BLaER1 (cell line): ENCODE data around the gene TSHR.

Source experiments
- H3K27ac ChIP-seq: shearing (Covaris generic); formaldehyde crosslinking; 2 replicates; pipeline ENCODE4 v1.8.1; 2022
- H3K27me3 ChIP-seq: shearing (Covaris generic); formaldehyde crosslinking; 2 replicates; pipeline ENCODE4 v1.8.1; 2022
- H3K36me3 ChIP-seq: shearing (Covaris generic); formaldehyde crosslinking; 2 replicates; pipeline ENCODE4 v1.8.1; 2022
- H3K4me1 ChIP-seq: shearing (Covaris generic); formaldehyde crosslinking; 2 replicates; pipeline ENCODE4 v1.8.1; 2022
- H3K4me2 ChIP-seq: shearing (Covaris generic); formaldehyde crosslinking; 2 replicates; pipeline ENCODE4 v1.8.1; 2022
- H3K4me3 ChIP-seq: shearing (Covaris generic); formaldehyde crosslinking; 2 replicates; pipeline ENCODE4 v1.8.1; 2022
- H3K9ac ChIP-seq: shearing (Covaris generic); formaldehyde crosslinking; 2 replicates; pipeline ENCODE4 v1.8.1; 2022
- H3K9me3 ChIP-seq: shearing (Covaris generic); formaldehyde crosslinking; 2 replicates; pipeline ENCODE4 v1.8.1; 2022
- H4K20me1 ChIP-seq: shearing (Covaris generic); formaldehyde crosslinking; 2 replicates; pipeline ENCODE4 v1.8.1; 2022
- Cebpa-rat ChIP-seq: shearing (Covaris generic); IDR thresholded peaks from 2 replicates; pipeline ENCODE4 v1.8.1; 2022

Gene TSHR

DNA sequence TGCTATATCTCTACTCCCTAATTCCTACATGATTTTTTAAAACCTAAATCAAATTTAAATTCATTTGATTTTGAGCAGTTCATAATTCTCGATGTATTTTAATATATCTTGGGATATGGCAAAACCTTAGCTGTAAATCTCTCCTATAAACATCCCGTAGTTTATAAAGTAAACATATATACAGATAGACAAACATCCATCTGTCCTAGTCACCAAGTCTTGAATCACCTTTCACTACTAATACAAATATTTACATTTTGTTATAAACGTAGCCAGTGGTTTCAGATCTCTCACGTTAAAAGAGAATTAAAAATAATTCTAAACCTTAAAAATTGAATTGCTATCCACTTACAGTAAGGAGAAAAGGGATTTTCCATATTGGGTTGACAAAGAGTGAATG is 107.0 kb downstream of the TSHR start:
- Histone ChIP-seq H3K9ac (no peak overlapping the region), H3K9me3 (no peaks in the 10 kb centered on the region), H3K4me2 (no peak overlapping the region), H4K20me1 (no peaks in the 10 kb centered on the region), H3K4me1 (no peaks in the 10 kb centered on the region), H3K36me3 (no peaks in the 10 kb centered on the region), H3K27ac (no peak overlapping the region), H3K27me3 (no peaks in the 10 kb centered on the region), H3K4me3 (no peak overlapping the region)
- no peak for TF ChIP-seq Cebpa-rat

DNA sequence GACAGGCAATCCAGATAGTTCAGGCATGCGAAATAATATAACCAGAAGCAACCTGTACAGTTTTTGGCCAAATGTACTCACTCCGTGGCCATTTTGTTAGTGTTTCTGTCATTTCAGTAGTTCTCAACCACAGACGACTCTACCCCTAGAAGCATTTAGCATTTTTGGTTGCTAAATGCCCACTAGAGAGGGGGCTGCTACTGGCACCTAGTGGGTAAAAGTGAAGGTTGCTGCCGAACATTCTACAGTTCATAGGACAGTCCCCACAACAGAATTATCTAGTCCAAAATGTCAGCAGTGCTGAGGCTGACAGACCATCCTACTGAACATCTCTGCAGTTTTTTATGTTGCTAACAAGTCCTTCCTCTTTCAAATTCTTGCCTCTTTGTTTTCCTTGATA is 107.4 kb downstream of the TSHR start:
- H3K27ac ChIP-seq: no peak overlapping the region
- H3K9me3 ChIP-seq: no peaks in the 10 kb centered on the region
- no peak overlapping the region for H3K9ac ChIP-seq
- no peaks in the 10 kb centered on the region for H4K20me1 ChIP-seq
- no peaks in the 10 kb centered on the region for H3K27me3 ChIP-seq
- no peak overlapping the region for H3K4me2 ChIP-seq
- no peaks in the 10 kb centered on the region for H3K36me3 ChIP-seq
- H3K4me1 ChIP-seq: no peaks in the 10 kb centered on the region
- no peak for TF ChIP-seq Cebpa-rat
- no peak overlapping the region for H3K4me3 ChIP-seq

- H4K20me1 ChIP-seq: no peaks in the 10 kb centered on the region
- H3K4me2 ChIP-seq: no peak overlapping the region
- H3K4me1 ChIP-seq: no peaks in the 10 kb centered on the region
- no peak for TF ChIP-seq Cebpa-rat
- no peak overlapping the region for H3K27ac ChIP-seq
- H3K9me3 ChIP-seq: peaks cover 10% of the 10 kb centered on the region
- H3K9ac ChIP-seq: no peak overlapping the region
- no peak overlapping the region for H3K4me3 ChIP-seq
- no peaks in the 10 kb centered on the region for H3K36me3 ChIP-seq
- no peaks in the 10 kb centered on the region for H3K27me3 ChIP-seq
These were observed 111.3 kb downstream of the TSHR start for GRCh38 chr14:81066672-81067071.

DNA sequence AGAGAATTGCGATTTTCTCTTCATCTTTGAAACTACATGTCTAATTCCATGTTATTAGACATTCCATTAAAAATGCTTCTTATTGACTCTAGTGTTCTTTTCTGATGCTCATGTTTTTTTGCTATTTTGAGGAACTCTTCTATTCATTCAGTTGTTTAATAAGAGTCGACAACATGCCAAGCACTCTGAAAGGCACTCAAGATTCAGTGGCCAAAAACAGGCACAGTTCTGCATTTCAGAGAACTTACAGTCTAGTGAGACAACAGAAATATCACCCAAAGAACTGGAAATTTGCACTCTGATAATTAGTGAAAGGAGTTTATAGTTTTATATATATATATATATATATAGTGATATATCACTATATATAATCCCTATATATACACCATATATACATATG is 111.7 kb downstream of the TSHR start:
- no peak overlapping the region for H3K27ac ChIP-seq
- no peak overlapping the region for H3K4me2 ChIP-seq
- H3K4me1 ChIP-seq: no peaks in the 10 kb centered on the region
- H3K9ac ChIP-seq: no peak overlapping the region
- no peaks in the 10 kb centered on the region for H3K27me3 ChIP-seq
- H3K36me3 ChIP-seq: no peaks in the 10 kb centered on the region
- no peak overlapping the region for H3K4me3 ChIP-seq
- TF ChIP-seq Cebpa-rat: no peak
- H4K20me1 ChIP-seq: no peaks in the 10 kb centered on the region
- H3K9me3 ChIP-seq: peaks cover 14% of the 10 kb centered on the region

DNA sequence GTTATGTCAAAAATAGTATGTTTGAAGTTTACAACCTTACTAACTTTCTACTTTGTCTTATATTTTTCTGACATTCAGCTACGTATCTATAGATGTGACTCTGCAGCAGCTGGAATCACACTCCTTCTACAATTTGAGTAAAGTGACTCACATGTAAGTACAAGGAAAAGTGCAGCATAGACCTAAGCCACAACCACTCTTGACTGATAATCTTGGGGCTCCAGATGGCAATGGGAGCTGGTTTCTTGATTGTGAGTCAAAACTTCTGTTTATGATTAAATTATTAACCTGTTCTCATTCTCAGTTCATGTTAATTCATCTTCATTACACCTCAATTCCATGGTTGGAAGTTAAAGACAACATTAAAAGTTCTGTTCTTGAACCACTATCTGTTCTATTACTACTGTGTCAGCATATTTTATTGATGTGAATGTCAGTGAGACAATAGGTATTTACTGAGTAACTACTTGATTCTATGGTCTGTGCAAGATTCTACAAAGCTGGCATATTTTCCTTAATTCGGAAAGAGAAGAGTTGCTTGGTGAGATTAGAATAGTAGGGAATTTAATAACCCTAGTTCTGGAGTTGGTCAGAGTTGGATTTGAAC is 112.9 kb downstream of the TSHR start:
- Histone ChIP-seq H3K4me3 (no peak overlapping the region), H3K9ac (no peak overlapping the region), H3K27me3 (no peaks in the 10 kb centered on the region), H4K20me1 (no peaks in the 10 kb centered on the region), H3K4me1 (no peaks in the 10 kb centered on the region), H3K9me3 (peaks cover 20% of the 10 kb centered on the region), H3K27ac (no peak overlapping the region), H3K4me2 (no peak overlapping the region), H3K36me3 (no peaks in the 10 kb centered on the region)
- no peak for TF ChIP-seq Cebpa-rat

- Histone ChIP-seq H3K9ac (no peak overlapping the region), H3K9me3 (peaks cover 20% of the 10 kb centered on the region), H3K4me2 (no peak overlapping the region), H4K20me1 (no peaks in the 10 kb centered on the region), H3K4me3 (no peak overlapping the region), H3K36me3 (no peaks in the 10 kb centered on the region), H3K27me3 (no peaks in the 10 kb centered on the region), H3K4me1 (no peaks in the 10 kb centered on the region), H3K27ac (no peak overlapping the region)
- no peak for TF ChIP-seq Cebpa-rat
These were observed 115.1 kb downstream of the TSHR start for GRCh38 chr14:81070511-81070910.

GRCh38 chr14:81085596-81085995 is 130.2 kb downstream of the TSHR start:
- Histone ChIP-seq H3K27me3 (no peaks in the 10 kb centered on the region), H3K36me3 (no peaks in the 10 kb centered on the region), H4K20me1 (no peaks in the 10 kb centered on the region), H3K4me3 (no peak overlapping the region), H3K4me1 (no peaks in the 10 kb centered on the region), H3K4me2 (no peak overlapping the region), H3K9me3 (no peaks in the 10 kb centered on the region), H3K9ac (no peak overlapping the region), H3K27ac (no peak overlapping the region)
- no peak for TF ChIP-seq Cebpa-rat

DNA sequence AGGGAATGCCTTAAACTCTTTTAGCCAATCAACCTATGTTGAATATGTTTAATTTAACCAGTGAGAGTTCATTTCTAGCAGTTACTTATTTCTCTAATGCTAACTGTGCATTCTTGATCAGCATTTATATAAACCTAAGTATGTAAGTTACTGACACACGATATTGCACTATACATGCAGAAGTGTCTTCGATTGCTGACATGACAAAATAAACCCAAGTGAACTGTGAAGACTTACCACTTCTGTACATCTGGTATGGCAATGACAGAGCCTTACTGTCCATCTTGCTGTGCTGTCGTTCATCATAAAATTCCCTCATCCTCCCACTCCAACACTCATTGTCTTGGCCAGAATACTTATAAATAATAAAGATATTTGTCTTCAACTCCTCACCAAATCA is 131.8 kb downstream of the TSHR start:
- H4K20me1 ChIP-seq: no peaks in the 10 kb centered on the region
- no peaks in the 10 kb centered on the region for H3K27me3 ChIP-seq
- no peak overlapping the region for H3K4me2 ChIP-seq
- H3K36me3 ChIP-seq: no peaks in the 10 kb centered on the region
- no peak overlapping the region for H3K4me3 ChIP-seq
- H3K27ac ChIP-seq: no peak overlapping the region
- H3K9ac ChIP-seq: no peak overlapping the region
- no peak for TF ChIP-seq Cebpa-rat
- no peaks in the 10 kb centered on the region for H3K4me1 ChIP-seq
- H3K9me3 ChIP-seq: no peaks in the 10 kb centered on the region

DNA sequence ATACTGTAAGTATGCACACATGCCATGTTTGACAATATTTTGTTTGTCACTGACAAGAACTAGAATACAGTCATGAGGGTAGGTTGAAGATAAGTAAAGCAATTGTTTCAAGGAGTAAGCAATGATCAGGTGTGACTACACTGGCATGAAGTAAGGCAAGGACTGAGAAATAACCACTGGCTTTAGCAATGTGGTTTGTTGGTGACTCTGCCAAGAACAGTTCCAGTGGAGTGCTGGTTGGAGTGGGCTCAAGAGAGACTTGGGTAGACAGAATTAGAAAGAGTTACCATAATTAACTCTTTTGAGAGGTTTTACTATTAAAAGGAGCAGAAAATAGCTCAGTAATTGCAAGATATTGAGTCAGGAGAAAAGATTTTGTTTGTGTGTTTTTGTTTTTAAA is 135.7 kb downstream of the TSHR start:
- Histone ChIP-seq H3K36me3 (no peaks in the 10 kb centered on the region), H3K4me2 (no peak overlapping the region), H3K4me3 (no peak overlapping the region), H3K9me3 (no peaks in the 10 kb centered on the region), H4K20me1 (no peaks in the 10 kb centered on the region), H3K27ac (no peak overlapping the region), H3K9ac (no peak overlapping the region), H3K27me3 (no peaks in the 10 kb centered on the region), H3K4me1 (no peaks in the 10 kb centered on the region)
- no peak for TF ChIP-seq Cebpa-rat

- no peak overlapping the region for H3K9ac ChIP-seq
- no peaks in the 10 kb centered on the region for H3K9me3 ChIP-seq
- H4K20me1 ChIP-seq: no peaks in the 10 kb centered on the region
- H3K27ac ChIP-seq: no peak overlapping the region
- no peaks in the 10 kb centered on the region for H3K27me3 ChIP-seq
- H3K36me3 ChIP-seq: no peaks in the 10 kb centered on the region
- H3K4me1 ChIP-seq: no peaks in the 10 kb centered on the region
- no peak overlapping the region for H3K4me2 ChIP-seq
- no peak for TF ChIP-seq Cebpa-rat
- no peak overlapping the region for H3K4me3 ChIP-seq
These were observed 136.2 kb downstream of the TSHR start for GRCh38 chr14:81091660-81092059.

- H4K20me1 ChIP-seq: no peaks in the 10 kb centered on the region
- no peaks in the 10 kb centered on the region for H3K27me3 ChIP-seq
- no peak overlapping the region for H3K4me3 ChIP-seq
- H3K4me2 ChIP-seq: no peak overlapping the region
- H3K36me3 ChIP-seq: no peaks in the 10 kb centered on the region
- TF ChIP-seq Cebpa-rat: no peak
- H3K4me1 ChIP-seq: no peaks in the 10 kb centered on the region
- no peaks in the 10 kb centered on the region for H3K9me3 ChIP-seq
- H3K27ac ChIP-seq: no peak overlapping the region
- H3K9ac ChIP-seq: no peak overlapping the region
These were observed 138.2 kb downstream of the TSHR start for GRCh38 chr14:81093651-81094050.
